GM19043 (cell line): ENCODE measurements around the gene FAM200A.
A peak's percentile ranks its signal among the peaks of the same experiment; 100 is the strongest.
"Not testable (repeated sequence)": the region's sequence is repeated elsewhere in the genome, so short reads cannot be mapped to it uniquely, and the experiment has no call there.

ENCODE experiments used
- ATAC-seq: cut with Tn5 transposase; IDR thresholded peaks from one replicate; pipeline ENCODE4 v1.9.1; 2021; ENCODE audit warnings: low read depth; ENCODE audit not compliant: unreplicated experiment

The FAM200A gene

DNA sequence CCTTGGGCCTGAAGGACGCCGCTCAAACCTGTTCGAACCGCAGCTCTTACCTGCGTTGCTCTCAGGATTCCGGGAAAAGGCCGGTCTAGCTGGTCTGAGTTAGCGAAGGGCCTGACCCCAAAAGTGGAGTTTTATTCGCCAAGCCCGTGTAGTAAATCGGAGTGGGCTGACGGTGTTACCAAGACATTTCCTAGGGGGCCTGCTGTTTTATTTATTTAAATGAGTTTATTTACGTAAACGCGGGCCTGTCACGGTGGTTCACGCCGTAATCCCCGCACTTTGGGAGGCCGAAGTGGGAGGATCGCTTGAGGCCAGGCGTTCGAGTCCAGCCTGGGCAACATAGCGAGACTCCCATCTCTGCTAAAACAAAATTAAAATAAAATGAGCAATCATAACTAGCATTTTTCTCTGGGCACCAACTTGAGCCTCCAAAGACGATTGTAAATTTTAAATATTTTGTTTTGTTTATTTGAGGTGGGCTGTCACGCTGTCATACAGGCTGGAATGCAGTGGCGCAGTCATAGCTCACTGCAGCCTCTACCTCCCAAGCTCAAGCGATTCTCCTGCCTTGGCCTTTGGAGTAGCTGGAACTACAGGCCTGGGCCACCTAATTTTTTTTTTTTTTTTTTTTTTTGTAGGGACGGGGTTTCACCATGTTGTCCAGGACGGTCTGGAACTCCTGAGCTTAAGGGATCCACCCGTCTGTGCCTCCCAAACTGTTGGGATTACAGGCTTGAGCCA lies 7.4 kb upstream of the FAM200A start:
- no peak for ATAC-seq

DNA sequence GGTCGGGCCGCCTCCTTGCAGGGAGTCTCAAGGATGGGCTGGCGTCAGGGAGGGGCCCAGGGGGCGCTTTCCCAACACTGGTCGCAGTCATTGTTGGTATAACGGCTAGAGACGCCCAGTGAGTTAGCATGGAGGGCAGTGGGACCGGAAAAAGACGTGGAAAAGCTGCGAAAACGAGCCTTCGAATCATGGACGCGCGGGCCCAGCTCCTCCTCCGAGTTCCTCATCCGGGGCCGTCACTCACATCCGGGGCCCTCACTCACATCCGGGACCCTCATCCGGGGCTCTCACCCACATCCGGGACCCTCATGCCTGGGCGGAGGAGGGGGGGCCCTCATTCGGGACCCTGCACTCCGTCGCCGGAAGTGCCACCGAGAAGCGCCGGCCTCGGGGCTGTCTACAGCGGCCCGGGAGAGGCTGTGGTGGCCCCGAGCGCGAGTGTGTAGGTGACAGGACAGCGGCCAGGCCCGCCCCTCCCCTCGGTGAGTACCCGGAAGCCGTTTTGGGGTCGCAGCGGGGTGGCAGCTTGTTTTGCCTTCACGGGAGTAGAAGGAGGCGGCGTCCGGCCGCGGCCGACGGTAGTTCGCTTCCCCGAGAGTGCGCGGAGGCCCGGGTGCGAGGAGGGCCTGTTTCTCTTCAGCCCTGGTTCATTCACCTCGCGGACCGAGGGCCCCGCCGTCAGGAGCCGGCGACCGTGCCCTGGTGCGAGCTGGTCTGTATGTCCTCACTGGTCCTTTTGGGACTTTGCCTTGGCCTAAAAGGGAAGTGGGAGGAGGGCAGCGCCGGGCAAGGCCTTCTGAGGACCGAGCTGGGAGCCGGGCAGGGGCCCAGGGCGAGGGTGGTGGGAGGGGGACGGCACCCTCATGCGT lies 6.6 kb upstream of the FAM200A start, which contains the start of gene ZNF655:
Gene ZNF655, plus strand, starts transcription at position 337 of the 869 bp plus-strand sequence. CDS start 1,918 bp downstream, outside the sequence.
- peak; percentile 77 for ATAC-seq

DNA sequence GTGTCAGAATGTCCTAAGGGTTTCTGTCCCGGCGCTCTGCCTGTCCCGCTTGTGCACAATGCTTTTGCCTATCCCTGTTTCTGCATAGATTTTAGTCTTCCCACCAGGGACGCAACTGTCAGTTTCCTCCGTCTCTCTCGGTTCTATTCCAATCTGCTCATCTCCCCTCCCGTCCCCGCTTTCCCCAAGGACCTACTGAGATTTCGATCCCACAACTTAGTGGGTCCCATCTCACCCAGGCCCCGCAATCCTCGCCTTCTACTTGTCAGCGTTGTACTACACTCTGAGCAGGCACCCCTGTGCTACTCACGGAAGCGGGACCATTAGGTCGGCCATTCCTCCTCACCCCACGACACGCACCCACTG lies 6.0 kb upstream of the FAM200A start:
- ATAC-seq, result peak; percentile 34

DNA sequence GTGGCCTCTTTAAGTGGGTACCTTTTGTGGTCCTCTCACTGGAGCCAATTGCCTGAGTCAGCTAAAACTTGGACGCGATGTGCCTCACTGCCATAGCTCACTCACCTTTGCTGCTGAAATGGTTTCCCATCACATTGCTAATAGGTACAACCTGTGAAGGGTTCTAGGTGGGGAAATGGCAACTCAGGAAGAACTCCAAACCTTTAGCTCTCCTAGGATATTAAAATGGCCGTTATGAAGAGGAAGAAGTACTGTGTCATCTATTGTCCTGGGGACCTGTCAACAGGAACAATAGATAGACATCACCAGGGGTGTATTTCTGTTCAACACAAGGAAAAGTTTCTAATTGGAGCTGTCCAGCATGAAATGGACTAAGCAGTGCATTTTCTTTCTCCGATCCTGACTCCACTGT lies 5.3 kb upstream of the FAM200A start:
- ATAC-seq, result no peak

DNA sequence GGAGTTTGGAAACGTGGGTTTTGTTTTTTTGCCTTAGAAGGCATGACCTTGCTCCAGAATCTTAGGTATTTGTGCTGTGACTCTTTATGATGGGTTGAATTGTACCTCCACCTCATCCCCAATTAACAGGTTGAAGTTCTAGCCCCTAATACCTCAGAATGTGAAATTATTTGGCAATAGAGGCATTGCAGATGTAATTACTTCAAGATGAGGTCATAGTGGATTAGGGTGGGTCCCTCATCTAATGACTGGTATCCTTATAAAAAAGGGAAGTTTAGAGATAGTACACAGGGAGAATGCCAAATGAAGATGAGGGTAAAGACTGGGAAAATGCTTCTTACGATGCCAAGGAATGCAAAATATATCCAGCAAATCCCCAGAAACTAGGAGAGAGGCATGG lies 3.0 kb upstream of the FAM200A start:
- ATAC-seq, result no peak

DNA sequence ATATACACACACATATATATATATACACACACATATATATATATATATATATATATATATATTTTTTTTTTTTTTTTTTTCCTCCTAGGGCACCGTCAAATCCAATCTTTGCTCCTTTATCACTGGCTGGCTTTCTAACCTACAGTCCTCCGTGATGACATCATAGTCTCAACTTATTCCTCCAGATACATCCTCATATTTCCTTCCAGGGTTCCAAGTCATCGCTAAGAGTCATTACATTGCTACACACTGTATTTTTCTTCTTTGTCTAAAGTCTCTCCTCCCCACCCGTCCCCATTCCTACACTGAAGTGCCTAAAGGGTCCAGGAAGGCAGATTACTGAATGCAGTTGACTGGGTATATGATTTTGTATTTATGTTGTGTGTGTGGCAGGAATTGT lies 1.1 kb upstream of the FAM200A start:
- ATAC-seq, result no peak

DNA sequence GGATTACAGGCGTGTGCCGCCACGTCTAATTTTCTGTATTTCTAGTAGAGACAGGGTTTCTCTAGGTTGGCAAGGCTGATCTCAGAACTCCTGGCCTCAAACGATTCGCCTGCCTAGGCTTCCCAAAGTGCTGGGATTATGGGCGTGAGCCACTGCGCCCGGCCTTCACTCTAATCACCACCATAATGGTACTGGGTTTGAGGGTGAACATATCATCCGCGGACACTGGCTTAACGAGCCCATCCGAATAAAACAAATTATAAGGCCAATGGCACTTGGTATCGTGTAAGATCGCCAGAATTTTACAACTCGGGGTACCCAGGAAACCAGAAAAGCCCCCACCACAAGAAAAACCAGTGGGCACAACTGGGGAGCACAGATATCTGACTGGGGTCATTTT lies 580 bp downstream of the FAM200A start:
- no peak for ATAC-seq

DNA sequence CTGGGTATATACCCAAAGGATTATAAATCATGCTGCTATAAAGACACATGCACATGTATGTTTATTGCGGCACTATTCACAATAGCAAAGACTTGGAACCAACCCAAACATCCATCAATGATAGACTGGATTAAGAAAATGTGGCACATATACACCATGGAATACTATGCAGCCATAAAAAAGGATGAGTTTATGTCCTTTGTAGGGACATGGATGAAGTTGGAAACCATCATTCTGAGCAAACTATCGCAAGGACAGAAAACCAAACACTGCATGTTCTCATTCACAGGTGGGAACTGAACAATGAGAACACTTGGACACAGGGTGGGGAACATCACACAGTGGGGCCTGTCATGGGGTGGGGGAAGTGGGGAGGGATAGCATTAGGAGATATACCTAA lies 2.4 kb downstream of the FAM200A start:
- not testable (repeated sequence) for ATAC-seq

DNA sequence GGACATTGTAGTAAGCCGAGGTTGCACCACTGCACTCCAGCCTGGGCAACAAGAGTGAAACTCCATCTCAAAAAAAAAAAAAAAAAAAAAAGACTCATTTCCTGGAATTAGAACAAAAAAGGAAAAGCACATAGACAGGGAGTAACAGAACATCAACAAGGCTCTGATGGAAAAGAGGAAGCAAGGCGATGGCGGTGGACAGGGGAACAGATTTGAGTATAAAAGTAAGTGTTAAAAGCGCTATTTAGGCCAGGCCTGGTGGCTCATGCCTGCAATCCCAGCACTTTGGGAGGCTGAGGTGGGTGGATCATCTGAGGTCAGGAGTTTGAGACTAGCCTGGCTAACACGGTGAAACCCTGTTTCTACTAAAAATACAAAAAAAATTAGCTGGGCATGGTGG lies 6.6 kb downstream of the FAM200A start:
- not testable (repeated sequence) for ATAC-seq

DNA sequence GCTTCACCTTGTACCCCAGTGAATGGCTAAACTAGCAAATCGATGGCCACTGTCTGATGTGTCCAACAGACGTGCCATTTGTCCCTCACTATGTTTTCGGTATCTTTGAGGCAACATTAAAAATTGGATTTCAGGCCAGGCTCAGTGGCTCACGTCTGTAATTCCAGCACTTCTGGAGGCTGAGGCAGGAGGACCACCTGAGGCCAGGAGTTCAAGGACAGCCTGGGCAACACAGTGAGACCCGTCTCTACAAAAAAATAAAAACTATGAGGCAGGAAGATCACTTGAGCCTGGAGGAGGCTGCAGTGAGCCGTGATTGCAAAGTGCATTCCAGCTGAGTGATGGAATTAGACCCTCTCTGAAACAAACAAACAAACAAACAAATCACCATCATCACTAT lies 8.0 kb downstream of the FAM200A start:
- ATAC-seq, result no peak

DNA sequence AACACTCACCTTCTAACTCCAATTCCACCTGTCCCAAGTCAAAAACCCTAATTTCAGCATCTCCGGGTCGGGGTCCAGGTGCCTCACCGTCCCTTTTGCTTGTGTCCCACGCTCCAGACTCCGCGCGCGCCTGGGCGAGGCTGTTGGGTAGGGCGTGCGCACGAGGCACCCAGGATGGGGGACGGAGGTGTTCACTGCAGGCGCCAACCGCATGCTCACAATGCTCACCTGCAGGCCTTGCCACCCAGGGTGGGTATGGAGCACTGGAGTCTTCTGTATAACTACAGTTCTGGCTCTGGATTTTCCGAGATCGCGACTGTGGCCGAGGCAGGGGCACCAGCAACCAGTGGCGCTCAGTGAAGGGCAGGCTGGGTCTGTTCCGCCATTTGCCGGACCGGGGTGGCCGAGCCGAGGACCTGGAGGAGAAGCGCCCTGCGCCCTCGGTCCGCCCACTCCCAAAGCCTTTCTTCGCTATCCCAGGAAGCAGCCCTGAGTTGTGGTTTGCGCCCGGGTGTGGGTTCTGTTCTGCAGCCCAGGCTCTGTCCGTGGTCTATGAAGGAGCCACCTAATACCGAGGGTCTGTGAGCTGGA lies 8.7 kb downstream of the FAM200A start:
- ATAC-seq, result no peak

DNA sequence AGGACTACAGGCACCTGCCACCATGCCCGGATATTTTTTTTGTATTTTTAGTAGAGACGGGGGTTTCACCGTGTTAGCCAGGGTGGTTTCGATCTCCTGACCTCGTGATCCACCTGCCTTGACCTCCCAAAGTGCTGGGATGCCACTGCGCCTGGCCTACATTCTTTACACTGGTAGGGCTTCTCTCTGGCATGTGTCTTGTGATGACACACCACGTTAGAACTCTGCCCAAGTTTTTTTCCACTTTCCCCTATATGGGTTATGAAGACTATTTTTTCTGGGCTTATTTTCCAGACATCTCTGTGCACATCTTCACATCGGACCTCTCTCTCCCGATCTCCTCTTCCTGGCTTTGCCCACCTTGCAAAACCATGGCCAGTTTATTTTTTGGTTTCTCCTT lies 10.7 kb downstream of the FAM200A start:
- ATAC-seq, result no peak

DNA sequence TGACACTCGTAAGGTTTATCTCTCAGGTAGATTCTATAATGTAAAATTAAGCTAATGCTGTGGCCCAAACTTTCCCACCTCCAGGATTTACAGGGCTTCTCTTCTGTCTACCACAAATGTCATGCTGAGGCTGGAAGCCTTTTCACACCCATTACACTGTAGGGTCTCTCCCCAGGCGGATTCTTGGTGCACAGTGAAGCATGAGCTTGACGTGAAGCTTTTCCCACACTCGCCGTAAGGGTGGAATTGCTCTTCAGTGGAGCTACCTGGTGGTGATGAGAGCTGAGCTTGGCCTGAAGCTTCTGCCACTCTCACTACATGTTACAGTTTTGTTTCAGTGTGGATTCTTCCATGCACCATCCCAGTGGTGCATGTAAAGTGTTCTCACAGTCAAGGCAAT lies 11.4 kb downstream of the FAM200A start:
- ATAC-seq, result no peak

DNA sequence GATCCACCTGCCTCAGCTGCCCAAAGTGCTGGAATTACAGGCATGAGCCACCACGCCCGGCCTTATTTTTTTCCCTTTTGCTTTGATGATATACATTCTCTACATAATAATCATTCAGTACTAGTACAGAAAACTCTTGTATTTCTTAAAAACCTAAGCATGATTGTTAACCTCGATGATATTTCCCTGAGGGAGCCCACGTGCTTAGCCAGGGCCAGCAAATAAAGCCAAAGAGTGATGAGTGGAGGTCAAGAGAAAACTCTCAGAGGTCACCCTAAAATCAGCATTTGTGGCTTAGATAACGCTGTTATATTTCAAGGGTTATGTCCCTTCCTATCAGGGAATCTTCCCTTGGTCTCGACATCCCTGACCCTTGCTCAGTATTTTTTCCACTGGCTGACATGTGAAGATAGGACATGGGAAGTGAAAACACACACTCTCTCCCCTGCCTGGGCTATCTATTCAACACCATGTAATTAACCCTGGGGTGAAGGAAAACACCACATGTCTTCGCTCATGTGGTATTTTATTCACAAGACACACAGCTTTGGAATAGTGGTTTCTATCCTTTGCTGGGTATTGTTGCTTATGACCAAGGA lies 12.6 kb downstream of the FAM200A start:
- no peak for ATAC-seq

DNA sequence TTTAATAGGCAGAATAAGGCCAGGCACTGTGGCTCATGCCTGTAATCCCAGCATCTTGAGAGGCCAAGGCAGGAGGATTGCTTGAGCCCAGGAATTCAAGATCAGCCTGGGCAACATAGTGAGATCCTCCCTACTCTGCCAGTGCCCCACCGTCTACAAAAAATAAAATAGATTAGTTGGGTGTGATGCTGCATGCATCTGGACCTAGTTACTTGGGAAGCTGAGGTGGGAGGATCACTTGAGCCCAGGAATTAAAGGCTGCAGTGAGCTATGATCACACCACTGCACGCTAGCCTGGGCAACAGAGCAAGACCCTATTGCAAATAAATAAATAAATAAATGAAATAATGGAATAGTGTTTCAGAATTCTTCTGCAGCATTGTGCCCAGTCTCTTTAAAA lies 16.2 kb downstream of the FAM200A start:
- ATAC-seq, result no peak

DNA sequence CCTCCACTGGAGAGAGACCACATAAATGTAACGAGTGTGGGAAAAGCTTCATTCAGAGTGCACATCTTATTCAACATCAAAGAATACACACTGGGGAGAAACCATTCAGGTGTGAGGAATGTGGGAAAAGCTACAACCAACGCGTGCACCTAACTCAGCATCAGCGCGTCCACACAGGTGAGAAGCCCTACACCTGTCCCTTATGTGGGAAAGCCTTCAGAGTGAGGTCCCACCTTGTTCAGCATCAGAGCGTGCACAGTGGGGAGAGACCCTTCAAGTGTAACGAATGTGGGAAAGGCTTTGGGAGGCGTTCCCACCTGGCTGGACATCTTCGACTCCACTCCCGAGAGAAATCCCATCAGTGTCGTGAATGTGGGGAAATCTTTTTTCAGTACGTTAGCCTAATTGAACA lies 20.6 kb downstream of the FAM200A start:
- ATAC-seq, result no peak

DNA sequence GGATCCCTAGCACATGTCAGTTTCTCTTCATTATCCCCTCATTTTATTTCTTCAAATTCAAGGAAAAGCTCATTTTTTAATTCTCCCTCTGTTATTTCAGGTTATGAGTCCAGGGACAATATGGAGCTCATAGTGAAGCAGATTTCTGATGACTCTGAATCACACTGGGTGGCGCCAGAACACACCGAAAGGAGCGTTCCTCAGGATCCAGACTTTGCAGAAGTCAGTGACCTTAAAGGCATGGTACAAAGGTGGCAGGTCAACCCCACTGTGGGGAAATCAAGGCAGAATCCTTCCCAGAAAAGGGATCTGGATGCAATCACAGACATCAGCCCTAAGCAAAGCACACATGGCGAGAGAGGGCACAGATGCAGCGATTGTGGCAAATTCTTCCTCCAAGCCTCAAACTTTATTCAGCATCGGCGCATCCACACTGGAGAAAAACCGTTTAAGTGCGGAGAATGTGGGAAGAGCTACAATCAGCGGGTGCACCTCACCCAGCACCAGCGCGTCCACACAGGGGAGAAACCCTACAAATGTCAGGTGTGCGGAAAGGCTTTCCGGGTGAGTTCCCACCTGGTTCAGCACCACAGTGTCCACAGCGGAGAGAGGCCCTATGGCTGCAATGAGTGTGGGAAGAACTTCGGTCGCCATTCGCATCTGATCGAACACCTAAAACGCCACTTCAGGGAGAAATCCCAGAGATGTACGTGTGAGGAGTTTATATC lies 26.0 kb downstream of the FAM200A start:
- ATAC-seq, result no peak

DNA sequence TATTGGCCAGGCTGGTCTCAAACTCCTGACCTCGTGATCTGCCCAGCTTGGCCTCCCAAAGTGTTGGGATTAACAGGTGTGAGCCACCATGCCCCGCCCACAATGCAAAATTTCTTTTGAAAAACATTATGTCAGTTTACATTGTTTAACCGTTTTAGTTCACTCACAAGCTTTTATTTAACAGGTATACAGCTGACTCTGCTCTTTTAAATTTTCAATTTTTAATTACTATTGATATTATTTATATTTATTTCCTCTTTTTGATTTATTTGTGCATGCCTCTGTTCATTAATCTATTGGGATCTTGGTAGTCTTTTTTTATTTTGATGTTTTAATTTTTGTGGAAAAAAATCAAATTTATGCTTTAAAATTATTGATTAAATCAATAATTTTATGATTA lies 30.5 kb downstream of the FAM200A start:
- ATAC-seq, result no peak

DNA sequence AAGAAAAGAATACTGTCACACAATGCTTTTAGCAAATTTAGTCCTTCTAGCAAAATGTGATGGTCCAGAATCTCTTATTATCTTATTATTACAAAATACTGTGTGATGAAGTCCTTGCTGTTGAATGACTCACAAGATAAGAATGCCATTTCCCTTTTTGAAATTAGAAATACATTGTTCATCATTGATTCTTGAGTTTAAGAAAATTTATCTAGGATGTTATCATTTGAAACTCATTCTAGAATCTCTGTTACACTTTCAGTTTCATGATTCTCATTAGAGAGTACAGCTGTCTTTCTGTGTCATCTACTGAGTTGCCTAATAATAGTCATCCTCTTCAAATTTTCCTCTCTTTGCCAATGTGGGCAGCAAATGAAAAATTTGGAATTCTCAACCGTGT lies 37.9 kb downstream of the FAM200A start:
- no peak for ATAC-seq

DNA sequence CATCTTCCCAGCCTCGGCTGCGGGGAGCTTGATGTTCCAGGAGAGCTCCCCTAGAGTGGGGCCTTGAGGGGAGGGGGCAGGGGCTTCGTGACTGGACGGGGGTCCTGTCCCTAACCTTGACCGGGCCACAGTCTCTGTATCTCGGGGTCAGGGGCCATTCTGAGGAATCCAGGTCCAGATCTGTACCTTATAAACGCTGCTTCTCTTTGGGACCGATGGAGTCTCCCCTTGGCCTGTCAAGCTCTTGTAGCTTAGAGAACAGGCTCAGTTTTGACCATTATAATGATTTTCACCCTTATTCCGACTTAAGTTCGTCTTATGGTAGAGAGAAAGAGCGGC lies 46.6 kb downstream of the FAM200A start:
- peak; percentile 7 for ATAC-seq
